NCI-H446 (cell line): Measurements from ENCODE around the gene PFDN2.

Experiments used
- DNase-seq, 2 experiments: peaks; one replicate each; lab custom pipeline; 2025; lab: John Stamatoyannopoulos, UW

Gene PFDN2, protein sequence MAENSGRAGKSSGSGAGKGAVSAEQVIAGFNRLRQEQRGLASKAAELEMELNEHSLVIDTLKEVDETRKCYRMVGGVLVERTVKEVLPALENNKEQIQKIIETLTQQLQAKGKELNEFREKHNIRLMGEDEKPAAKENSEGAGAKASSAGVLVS

GRCh38 chr1:161117759-161118581 lies at the start of gene PFDN2, which contains the start of gene NIT1:
Gene PFDN2 (minus strand): TSS chr1:161118037. CDS start chr1:161118026, 11 bp downstream.
Gene NIT1 (plus strand): TSS chr1:161118105. CDS start chr1:161118177, 72 bp downstream.
- peak; percentile 66 to 86 for DNase-seq

- DNase-seq = no peak
Observed at GRCh38 chr1:161166669-161167548, 49.1 kb upstream of the PFDN2 start.

DNA sequence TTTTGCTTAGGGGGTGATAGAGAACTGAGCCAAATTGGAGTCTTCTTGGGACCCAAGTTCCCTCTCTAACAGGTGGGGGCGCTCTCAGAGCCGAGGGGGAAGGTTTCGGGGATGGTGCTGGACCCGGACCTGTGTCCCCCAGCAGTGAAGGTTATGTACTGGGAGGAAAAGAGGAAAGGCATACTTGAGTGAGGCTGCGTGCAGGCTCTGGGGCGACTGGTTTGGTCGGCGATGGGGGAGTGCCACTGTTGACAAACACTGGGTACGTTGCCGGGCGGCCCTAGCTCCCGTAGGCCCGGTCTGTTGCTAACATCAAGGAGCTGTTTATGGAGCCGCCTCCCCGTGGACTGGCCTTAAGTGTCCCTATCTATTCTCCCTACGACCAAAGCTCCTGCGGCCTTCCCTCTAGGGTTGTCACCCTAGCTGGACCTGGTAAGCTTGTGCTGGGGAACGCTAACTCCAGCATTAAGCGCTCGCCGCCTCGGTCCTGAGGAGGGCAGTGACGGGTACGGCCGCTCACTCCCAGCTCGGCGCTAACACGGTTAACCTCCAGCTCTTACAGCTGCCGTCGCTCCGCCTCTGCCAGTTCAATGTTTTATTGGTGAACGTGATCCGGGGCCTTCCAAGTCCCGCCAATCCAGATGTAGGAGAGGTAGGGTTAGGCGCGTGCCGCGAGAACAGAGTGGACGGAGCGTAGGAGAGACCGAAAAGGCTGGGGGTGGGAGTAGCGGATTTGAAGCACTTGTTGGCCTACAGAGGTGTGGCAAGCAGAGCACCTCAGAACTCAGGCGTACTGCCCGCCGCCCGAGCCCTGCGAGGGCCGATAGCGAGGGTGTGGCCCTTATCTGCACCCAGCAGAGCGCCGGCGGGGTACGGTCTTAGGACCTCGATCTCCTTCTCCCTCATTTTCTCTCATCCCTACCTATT lies 48.2 kb upstream of the PFDN2 start, which contains the start of gene PPOX:
Gene PPOX (plus strand): TSS at position 685 of the 927 bp plus-strand sequence. CDS start 422 bp downstream, outside the sequence.
- DNase-seq = peak; percentile 97

DNA sequence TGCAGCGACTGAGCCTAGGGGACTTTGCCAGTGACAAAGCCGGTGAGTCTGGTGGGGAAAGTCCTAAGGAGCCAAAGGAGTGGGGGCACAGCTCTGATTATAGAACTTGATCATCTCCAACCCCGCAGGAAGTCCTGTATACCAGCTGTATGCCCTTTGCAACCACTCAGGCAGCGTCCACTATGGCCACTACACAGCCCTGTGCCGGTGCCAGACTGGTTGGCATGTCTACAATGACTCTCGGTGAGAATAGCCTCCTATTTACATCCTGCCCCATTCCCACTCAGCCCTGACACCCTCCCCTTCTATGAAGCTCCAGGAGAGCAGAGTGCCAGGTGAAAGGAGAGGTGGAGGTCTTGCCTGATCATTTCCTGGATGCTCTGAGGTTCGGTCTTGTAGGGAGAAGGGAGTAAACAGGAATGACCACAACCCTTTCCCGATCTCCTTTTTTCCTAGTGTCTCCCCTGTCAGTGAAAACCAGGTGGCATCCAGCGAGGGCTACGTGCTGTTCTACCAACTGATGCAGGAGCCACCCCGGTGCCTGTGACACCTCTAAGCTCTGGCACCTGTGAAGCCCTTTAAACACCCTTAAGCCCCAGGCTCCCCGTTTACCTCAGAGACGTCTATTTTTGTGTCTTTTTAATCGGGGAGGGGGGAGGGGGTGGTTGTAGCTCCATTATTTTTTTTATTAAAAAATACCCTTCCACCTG lies 47.2 kb upstream of the PFDN2 start:
- no peak for DNase-seq

DNA sequence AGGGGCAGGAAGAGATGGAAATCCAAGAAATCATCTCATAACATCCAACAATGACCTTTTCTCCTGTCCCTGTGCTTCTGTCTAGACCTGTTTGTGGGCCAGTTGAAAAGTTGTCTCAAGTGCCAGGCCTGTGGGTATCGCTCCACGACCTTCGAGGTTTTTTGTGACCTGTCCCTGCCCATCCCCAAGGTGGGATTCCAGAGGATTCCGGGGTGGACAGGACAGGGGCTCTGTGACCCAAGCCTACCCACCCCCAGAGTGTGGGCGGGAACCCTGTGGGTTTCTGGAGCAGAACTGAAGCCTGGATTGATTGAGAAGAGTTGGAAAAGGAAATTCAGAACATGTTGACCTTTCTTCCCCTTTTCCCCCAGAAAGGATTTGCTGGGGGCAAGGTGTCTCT lies 46.0 kb upstream of the PFDN2 start:
- no peak for DNase-seq

GRCh38 chr1:161162806-161163205 lies 45.0 kb upstream of the PFDN2 start:
- DNase-seq = no peak

DNA sequence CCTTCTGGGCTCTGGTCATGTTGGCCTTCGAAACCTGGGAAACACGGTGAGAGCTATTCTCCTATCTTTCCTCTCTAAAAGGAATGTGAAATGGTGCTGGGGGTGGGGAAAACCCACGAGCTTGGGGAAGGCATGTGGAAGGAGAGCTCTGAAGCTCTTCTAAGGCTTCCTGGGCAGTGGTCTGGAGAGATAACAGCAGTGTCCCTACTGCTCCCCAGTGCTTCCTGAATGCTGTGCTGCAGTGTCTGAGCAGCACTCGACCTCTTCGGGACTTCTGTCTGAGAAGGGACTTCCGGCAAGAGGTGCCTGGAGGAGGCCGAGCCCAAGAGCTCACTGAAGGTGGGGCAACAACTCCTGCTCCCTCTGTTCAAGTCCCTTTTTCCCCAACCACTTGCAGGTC lies 44.2 kb upstream of the PFDN2 start:
- no peak for DNase-seq

- no peak for DNase-seq
Observed at GRCh38 chr1:161161652-161162051, 43.8 kb upstream of the PFDN2 start.

DNA sequence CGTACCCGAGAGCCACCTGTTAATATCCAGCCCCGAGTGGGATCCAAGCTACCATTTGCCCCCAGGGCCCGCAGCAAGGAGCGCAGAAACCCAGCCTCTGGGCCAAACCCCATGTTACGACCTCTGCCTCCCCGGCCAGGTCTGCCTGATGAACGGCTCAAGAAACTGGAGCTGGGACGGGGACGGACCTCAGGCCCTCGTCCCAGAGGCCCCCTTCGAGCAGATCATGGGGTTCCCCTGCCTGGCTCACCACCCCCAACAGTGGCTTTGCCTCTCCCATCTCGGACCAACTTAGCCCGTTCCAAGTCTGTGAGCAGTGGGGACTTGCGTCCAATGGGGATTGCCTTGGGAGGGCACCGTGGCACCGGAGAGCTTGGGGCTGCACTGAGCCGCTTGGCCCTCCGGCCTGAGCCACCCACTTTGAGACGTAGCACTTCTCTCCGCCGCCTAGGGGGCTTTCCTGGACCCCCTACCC lies 42.9 kb upstream of the PFDN2 start:
- no peak for DNase-seq

- no peak for DNase-seq
Observed at GRCh38 chr1:161159913-161160243, 42.0 kb upstream of the PFDN2 start.

DNA sequence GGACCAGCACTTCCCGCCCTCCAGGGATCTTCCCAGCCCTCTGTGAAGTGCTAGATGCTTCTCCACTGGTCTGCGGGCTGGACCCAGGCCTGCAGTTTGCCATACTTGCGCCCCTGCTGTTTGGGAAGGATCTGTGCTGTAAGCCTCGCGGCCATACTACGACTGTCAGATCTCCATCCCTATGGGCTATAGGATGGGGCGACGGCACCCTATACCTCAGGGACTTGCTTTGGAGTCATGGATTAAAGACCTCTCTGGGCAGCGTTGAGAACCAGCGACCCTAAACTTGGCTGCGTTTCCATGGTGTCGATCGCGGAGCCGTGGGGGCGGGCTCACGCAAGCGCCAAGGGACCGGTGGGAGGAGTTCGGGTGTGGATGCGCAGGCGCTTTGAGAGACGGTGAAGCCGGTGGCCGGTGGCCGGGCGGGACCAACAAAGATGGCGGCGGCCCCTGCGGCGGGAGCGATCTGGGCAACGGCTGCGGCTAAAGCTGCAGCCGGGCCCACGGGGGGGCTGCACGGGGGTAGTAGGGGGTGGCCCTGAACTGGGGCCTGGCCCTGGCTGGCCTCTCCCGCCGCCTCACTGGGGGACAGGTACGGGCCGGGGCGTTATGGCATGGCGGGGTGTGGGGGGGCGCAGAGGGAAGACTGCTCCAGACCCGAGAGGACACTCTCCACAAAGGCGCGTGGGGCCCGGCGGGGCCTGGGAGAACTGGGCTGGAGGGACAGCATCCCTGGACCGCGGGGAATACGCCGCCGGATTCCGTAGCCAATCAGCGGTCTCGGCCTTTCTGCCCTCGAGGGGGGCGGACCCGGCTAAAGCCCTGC lies 41.5 kb upstream of the PFDN2 start, which contains the start of gene USP21:
Gene USP21 (plus strand): TSS at position 414 of the 826 bp plus-strand sequence. CDS start 1,141 bp downstream, outside the sequence.
- DNase-seq = peak; percentile 92 to 96

DNA sequence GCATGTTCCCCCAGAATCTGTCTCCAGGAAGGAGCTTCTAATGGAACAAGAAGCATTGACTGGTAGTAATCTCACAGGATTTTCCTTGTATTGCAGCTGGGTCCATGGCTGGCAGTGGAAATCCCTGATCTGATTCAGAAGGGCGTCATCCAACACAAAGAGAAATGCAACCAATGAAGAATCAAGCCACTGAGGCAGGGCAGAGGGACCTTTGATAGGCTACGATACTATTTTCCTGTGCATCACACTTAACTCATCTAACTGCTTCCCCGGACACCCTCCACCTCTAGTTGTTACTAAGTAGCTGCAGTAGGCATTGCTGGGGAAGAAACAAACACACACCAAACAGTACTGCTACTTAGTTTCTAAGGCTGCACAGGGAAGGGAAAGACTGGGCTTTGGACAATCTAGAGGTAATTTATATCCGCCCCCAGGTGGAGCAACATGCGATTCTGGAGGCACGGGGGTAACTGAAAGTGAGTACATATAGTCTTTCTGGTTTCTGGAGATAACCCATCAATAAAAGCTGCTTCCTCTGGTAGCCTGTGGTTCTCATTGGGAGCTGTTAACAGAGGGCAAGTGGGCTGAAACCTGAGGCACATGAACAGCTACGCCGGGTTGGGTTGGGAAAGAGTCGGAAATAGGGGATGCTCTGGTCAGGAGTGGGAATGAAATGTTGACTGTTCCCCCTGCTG lies 40.6 kb upstream of the PFDN2 start:
- no peak for DNase-seq

DNA sequence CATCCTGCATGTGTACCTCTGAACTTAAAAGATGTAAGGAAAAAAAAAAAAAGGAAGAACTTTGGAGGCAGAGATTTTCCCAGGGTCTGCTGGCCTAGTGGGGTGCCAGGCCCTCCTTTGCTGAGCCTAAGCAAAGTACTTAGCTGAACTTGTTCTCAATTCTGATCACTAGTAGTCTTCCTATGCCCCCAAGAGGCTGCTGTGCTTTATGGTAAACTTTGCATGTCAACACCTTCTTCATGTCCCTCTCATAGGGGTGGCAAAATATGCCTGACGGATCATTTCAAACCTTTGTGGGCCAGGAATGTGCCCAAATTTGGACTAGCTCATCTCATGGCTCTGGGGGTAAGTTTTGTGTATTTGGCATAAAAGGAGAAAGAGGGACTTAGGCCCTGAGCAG lies 40.0 kb upstream of the PFDN2 start:
- DNase-seq = no peak

- peak; percentile 76 to 89 for DNase-seq
Observed at GRCh38 chr1:161153682-161154337, 36.0 kb upstream of the PFDN2 start, which contains the start of gene UFC1. Gene UFC1 (plus strand): TSS chr1:161153978. CDS start chr1:161153998, 20 bp downstream.

GRCh38 chr1:161153176-161153575 lies 35.3 kb upstream of the PFDN2 start:
- DNase-seq = no peak

GRCh38 chr1:161145832-161146231 lies 28.0 kb upstream of the PFDN2 start:
- no peak for DNase-seq

- DNase-seq = no peak
Observed at GRCh38 chr1:161140755-161141400, 23.0 kb upstream of the PFDN2 start.

GRCh38 chr1:161139766-161140165 lies 21.9 kb upstream of the PFDN2 start:
- peak in 1 of 2 experiments; percentile 26 for DNase-seq
